CD14-positive monocyte (primary cell): ENCODE data around the gene MARCHF9. TPM values are rescaled to one million over a fixed set of nuclear protein-coding genes. Genes with fewer than 3 reads are reported as not detected.

Source experiments
- DNase-seq, 3 donors: peaks; one replicate each; pipeline ENCODE4 v3.0.0-alpha.2; 2011 to 2022
- H2AFZ ChIP-seq: 2 replicates; pipeline ENCODE4 v1.6.0; 2012; ENCODE audit warnings: mild to moderate bottlenecking, low read depth, low read length, inconsistent platforms; ENCODE audit not compliant: insufficient read depth, poor library complexity, severe bottlenecking
- H3K27ac ChIP-seq, 2 donors: 1 replicate in 1 of 2; 2 replicates in 1 of 2; pipeline ENCODE4 v1.5.1; 2012 to 2013; ENCODE audit warnings: low read length in 2 of 2, control low read depth in 1 of 2, inconsistent platforms in 1 of 2, low read depth in 1 of 2, mild to moderate bottlenecking in 1 of 2
- H3K27me3 ChIP-seq, 2 donors: one replicate each; pipeline versions ENCODE4 v1.6.0 to v1.6.1; 2011 to 2013; ENCODE audit warnings: low read length in 2 of 2; ENCODE audit not compliant: control insufficient read depth in 2 of 2, insufficient read depth in 2 of 2
- H3K36me3 ChIP-seq, 2 donors: replicated peaks in 1 of 2; 1 replicate in 1 of 2; 2 replicates in 1 of 2; pipeline versions ENCODE4 v1.5.1 to v1.6.1; 2012 to 2013; ENCODE audit warnings: low read length in 2 of 2, control low read depth in 1 of 2, inconsistent platforms in 1 of 2, mild to moderate bottlenecking in 1 of 2; ENCODE audit not compliant: insufficient read depth in 2 of 2, control insufficient read depth in 1 of 2
- H3K4me1 ChIP-seq, 2 donors: 1 replicate in 1 of 2; 2 replicates in 1 of 2; pipeline versions ENCODE4 v1.5.1 to v1.6.1; 2012 to 2013; ENCODE audit warnings: low read length in 2 of 2, control low read depth in 1 of 2, inconsistent platforms in 1 of 2, mild to moderate bottlenecking in 1 of 2, moderate library complexity in 1 of 2; ENCODE audit not compliant: insufficient read depth in 2 of 2, control insufficient read depth in 1 of 2
- H3K4me2 ChIP-seq: replicated peaks from 2 replicates; pipeline ENCODE3; 2012; ENCODE audit warnings: low read length, moderate library complexity, mild to moderate bottlenecking; ENCODE audit not compliant: poor library complexity, severe bottlenecking; ENCODE audit errors: extremely low read depth
- H3K4me3 ChIP-seq, 3 experiments: fragments of 200-600 bp in 1 of 3; sonication (generic) in 1 of 3; replicated peaks in 1 of 3; 1 replicate in 2 of 3; 2 replicates in 1 of 3; pipeline ENCODE4 v1.5.1; 2011 to 2013; ENCODE audit warnings: low read length in 3 of 3, mild to moderate bottlenecking in 3 of 3, control low read depth in 2 of 3, low read depth in 2 of 3, inconsistent platforms in 1 of 3, moderate library complexity in 1 of 3
- H3K79me2 ChIP-seq: 2 replicates; pipeline ENCODE4 v1.6.0; 2012; ENCODE audit warnings: mild to moderate bottlenecking, control low read depth, inconsistent platforms, low read length, moderate library complexity; ENCODE audit not compliant: insufficient read depth
- H3K9ac ChIP-seq: 2 replicates; pipeline ENCODE4 v1.6.0; 2017; ENCODE audit warnings: low read length, mild to moderate bottlenecking; ENCODE audit not compliant: insufficient read depth, poor library complexity, severe bottlenecking
- H3K9me3 ChIP-seq, 2 donors: replicated peaks in 1 of 2; 1 replicate in 1 of 2; 2 replicates in 1 of 2; pipeline versions ENCODE4 v1.5.1 to v1.6.1; 2012 to 2013; ENCODE audit warnings: low read length in 2 of 2, control low read depth in 1 of 2; ENCODE audit not compliant: control insufficient read depth in 1 of 2, insufficient read depth in 1 of 2
- H4K20me1 ChIP-seq: 2 replicates; pipeline ENCODE4 v1.6.0; 2012; ENCODE audit warnings: mild to moderate bottlenecking, low read length, control low read depth, moderate library complexity; ENCODE audit not compliant: insufficient read depth
- H3K27ac Mint-ChIP-seq, 7 donors: one replicate each; pipeline ENCODE4 v1.8.0; 2020; ENCODE audit warnings: mild to moderate bottlenecking in 7 of 7, mixed read lengths in 7 of 7, moderate library complexity in 6 of 7, inconsistent platforms in 2 of 7
- H3K27me3 Mint-ChIP-seq, 3 donors: one replicate each; pipeline ENCODE4 v1.8.0; 2021 to 2022; ENCODE audit warnings: low read depth in 3 of 3, mild to moderate bottlenecking in 3 of 3, mixed read lengths in 3 of 3, moderate library complexity in 3 of 3, inconsistent platforms in 1 of 3
- H3K36me3 Mint-ChIP-seq, 2 donors: one replicate each; pipeline ENCODE4 v1.8.0; 2020; ENCODE audit warnings: mixed read lengths in 2 of 2, inconsistent platforms in 1 of 2, mild to moderate bottlenecking in 1 of 2
- H3K4me1 Mint-ChIP-seq: one replicate; pipeline ENCODE4 v1.8.0; 2020; ENCODE audit warnings: mild to moderate bottlenecking, mixed read lengths
- H3K4me3 Mint-ChIP-seq, 2 donors: one replicate each; pipeline ENCODE4 v1.8.0; 2020; ENCODE audit warnings: mild to moderate bottlenecking in 2 of 2, mixed read lengths in 2 of 2, moderate library complexity in 1 of 2
- H3K9me3 Mint-ChIP-seq, 7 donors: one replicate each; pipeline ENCODE4 v1.8.0; 2020 to 2022; ENCODE audit warnings: mixed read lengths in 7 of 7, mild to moderate bottlenecking in 6 of 7, moderate library complexity in 6 of 7, inconsistent platforms in 2 of 7
- CTCF ChIP-seq: fragments of 200-600 bp; IDR thresholded peaks from one replicate; pipeline ENCODE4 v1.8.0; 2022; ENCODE audit warnings: antibody characterized with exemption, mild to moderate bottlenecking
- WGBS: methylation state at CpG from one replicate; pipeline ENCODE4 v1.1.5; 2013; ENCODE audit warnings: missing lambda C conversion rate; ENCODE audit not compliant: insufficient coverage; 5-methylcytosine and 5-hydroxymethylcytosine counted together
- intact Hi-C, 2 donors: fragments of 100-400 bp; cut with micrococcal nuclease; formaldehyde crosslinking; loops; one replicate each; pipeline versions ENCODE4 v1.15.0 to v1.15.1; 2023
- polyA plus RNA-seq, 3 donors: library from polyadenylated mRNA; depleted of rRNA in 1 of 3; unstranded in 2 of 3; stranded (reverse) in 1 of 3; fragments of 300-500 nt in 2 of 3; fragments of >200 nt in 1 of 3; fragmentation: Illumina TruSeq in 2 of 3; gene quantifications; 1 replicate in 2 of 3; 2 replicates in 1 of 3; pipeline ENCODE4 v1.2.3, GENCODE V29; 2012 to 2021

Gene MARCHF9
- polyA plus RNA-seq, 3 donors: 0.14 to 9.5 (median 0.23) TPM

GRCh38 chr12:57739914-57740538 lies 14.9 kb upstream of the MARCHF9 start:
- DNase-seq: no peak
- Mint-ChIP-seq H3K27ac (no peak overlapping the region), H3K4me3 (no peak overlapping the region), H3K9me3 (no peaks in the 10 kb centered on the region), H3K4me1 (peaks cover 42% of the 10 kb centered on the region), H3K36me3 (peaks cover 7 to 13% of the 10 kb centered on the region in 2 donors), H3K27me3 (peaks cover 0 to 1% (median 0%) of the 10 kb centered on the region in 3 donors)
- Histone ChIP-seq H4K20me1 (no peaks in the 10 kb centered on the region), H3K27me3 (no peaks in the 10 kb centered on the region), H3K36me3 (peaks cover under 1 to 11% of the 10 kb centered on the region in 2 donors), H3K4me3 (no peak overlapping the region), H3K27ac (no peak overlapping the region), H2AFZ (no peak overlapping the region), H3K9me3 (no peaks in the 10 kb centered on the region), H3K4me2 (no peak overlapping the region), H3K9ac (no peak overlapping the region), H3K79me2 (peaks cover 26% of the 10 kb centered on the region), H3K4me1 (peaks cover 32 to 38% of the 10 kb centered on the region in 2 donors)
- intact Hi-C loops: loop anchor here in 1 of 2 donors (5.0 to 10.0 kb wide), 2 partner anchors 48 to 195 kb away; partner anchors contain the start of gene OS9
- WGBS: 93% methylated on average over 3 of the region's 10 CpGs
- no peak for TF ChIP-seq CTCF

GRCh38 chr12:57740656-57741412 lies 14.1 kb upstream of the MARCHF9 start:
- peak overlapping the region; percentile 73 for H3K4me2 ChIP-seq

More at GRCh38 chr12:57740656-57741412, 14.1 kb upstream of the MARCHF9 start:
- H3K36me3 Mint-ChIP-seq: peaks cover 6 to 13% of the 10 kb centered on the region in 2 donors
- H3K27me3 Mint-ChIP-seq: peaks cover 0 to 1% (median 0%) of the 10 kb centered on the region in 3 donors
- H3K36me3 ChIP-seq: peaks cover 0 to 8% of the 10 kb centered on the region in 2 donors
- peak; percentile 23 to 66 (median 53) for DNase-seq
- H3K79me2 ChIP-seq: peaks cover 26% of the 10 kb centered on the region
- no peaks in the 10 kb centered on the region for H3K27me3 ChIP-seq
- no peaks in the 10 kb centered on the region for H3K9me3 Mint-ChIP-seq
- peak overlapping the region in 1 of 2 donors; percentile 78 for H3K27ac ChIP-seq
- no peaks in the 10 kb centered on the region for H3K9me3 ChIP-seq
- intact Hi-C loops: loop anchor here in 1 of 2 donors (5.0 to 10.0 kb wide), 2 partner anchors 49 to 194 kb away; partner anchors contain the start of gene OS9
- peak overlapping the region; percentile 10 to 96 (median 88) for H3K27ac Mint-ChIP-seq
- H4K20me1 ChIP-seq: no peaks in the 10 kb centered on the region
- H3K4me1 ChIP-seq: peaks cover 39 to 46% of the 10 kb centered on the region in 2 donors
- H3K4me1 Mint-ChIP-seq: peaks cover 48% of the 10 kb centered on the region
- 0% methylated on average over 3 of the region's 5 CpGs for WGBS
- TF ChIP-seq CTCF: no peak
- H3K9ac ChIP-seq: no peak overlapping the region
- H2AFZ ChIP-seq: peak overlapping the region; percentile 78
- H3K4me3 Mint-ChIP-seq: peak overlapping the region; percentile 83 to 93
- peak overlapping the region in 1 of 3 experiments; percentile 70 for H3K4me3 ChIP-seq
